GM08714 (cell line): ENCODE measurements around the gene BRME1.

Experiments used
- H3K4me3 ChIP-seq: fragments of 200-500 bp; sonication (Bioruptor generic); 2 replicates; pipeline ENCODE4 v1.5.1; 2014; ENCODE audit warnings: mild to moderate bottlenecking, low read length, inconsistent platforms
- ZNF274 ChIP-seq: IDR thresholded peaks from 2 replicates; pipeline ENCODE4 v1.6.1; 2012; ENCODE audit warnings: mild to moderate bottlenecking, low read depth, low read length

The BRME1 gene

GRCh38 chr19:13872695-13873389 lies 33.1 kb downstream of the BRME1 start:
- TF ChIP-seq ZNF274 = no peak
- H3K4me3 ChIP-seq = no peak overlapping the region

- no peak for TF ChIP-seq ZNF274
- H3K4me3 ChIP-seq = no peak overlapping the region
Observed at GRCh38 chr19:13872339-13872694, 33.6 kb downstream of the BRME1 start.

GRCh38 chr19:13870873-13871272 lies 35.0 kb downstream of the BRME1 start:
- TF ChIP-seq ZNF274 = no peak
- H3K4me3 ChIP-seq = no peak overlapping the region

- no peak overlapping the region for H3K4me3 ChIP-seq
- TF ChIP-seq ZNF274 = no peak
Observed at GRCh38 chr19:13869281-13869680, 36.6 kb downstream of the BRME1 start.

- H3K4me3 ChIP-seq = no peak overlapping the region
- no peak for TF ChIP-seq ZNF274
Observed at GRCh38 chr19:13868663-13869062, 37.3 kb downstream of the BRME1 start.

- H3K4me3 ChIP-seq = peak overlapping the region; percentile 61; the same call in 1 of the 2 replicates
- TF ChIP-seq ZNF274 = no peak
Observed at GRCh38 chr19:13866463-13867046, 39.4 kb downstream of the BRME1 start.

GRCh38 chr19:13865571-13866462 lies 40.1 kb downstream of the BRME1 start:
- H3K4me3 ChIP-seq = peak overlapping the region; percentile 61
- no peak for TF ChIP-seq ZNF274

GRCh38 chr19:13864667-13865570 lies 41.0 kb downstream of the BRME1 start:
- peak overlapping the region; percentile 61 for H3K4me3 ChIP-seq
- no peak for TF ChIP-seq ZNF274

- H3K4me3 ChIP-seq = no peak overlapping the region
- TF ChIP-seq ZNF274 = no peak
Observed at GRCh38 chr19:13864046-13864666, 41.8 kb downstream of the BRME1 start.

GRCh38 chr19:13861714-13862531 lies 44.0 kb downstream of the BRME1 start:
- no peak for TF ChIP-seq ZNF274
- H3K4me3 ChIP-seq = peak overlapping the region; percentile 64; the same call in 1 of the 2 replicates

- H3K4me3 ChIP-seq = peak overlapping the region; percentile 64; the same call in 1 of the 2 replicates
- TF ChIP-seq ZNF274 = no peak
Observed at GRCh38 chr19:13861392-13861713, 44.6 kb downstream of the BRME1 start.

GRCh38 chr19:13860679-13861391 lies 45.1 kb downstream of the BRME1 start:
- no peak overlapping the region for H3K4me3 ChIP-seq
- TF ChIP-seq ZNF274 = no peak

GRCh38 chr19:13859361-13859880 lies 46.5 kb downstream of the BRME1 start:
- TF ChIP-seq ZNF274 = no peak
- no peak overlapping the region for H3K4me3 ChIP-seq
